Adrenal gland (tissue), 5 donors: Measurements from ENCODE around the gene ANKLE1.

Source experiments
- CTCF ChIP-seq, 6 experiments: fragments of 450-650 bp in 4 of 6; fragments of 200-600 bp in 2 of 6; sonication (generic) in 1 of 6; IDR thresholded peaks; 1 replicate in 5 of 6; 2 replicates in 1 of 6; pipeline versions ENCODE4 v1.5.1 to v1.8.0; 2016 to 2021; ENCODE audit warnings: antibody characterized with exemption in 6 of 6, mild to moderate bottlenecking in 2 of 6, moderate library complexity in 1 of 6
- POLR2A ChIP-seq, 2 donors: fragments of 450-650 bp; IDR thresholded peaks; one replicate each; pipeline ENCODE4 v1.6.1; 2017; ENCODE audit warnings: antibody characterized with exemption in 2 of 2, mild to moderate bottlenecking in 2 of 2, moderate library complexity in 1 of 2
- donor health status: DM: no; HTN: no; CAD: no.

- peak; percentile 34 to 92 for TF ChIP-seq POLR2A (IDR thresholded peaks at IDR 0.05)
- peak; percentile 70 to 95 (median 94) for TF ChIP-seq CTCF (IDR thresholded peaks at IDR 0.05)
Measured at GRCh38 chr19:17305517-17306284, 24.0 kb downstream of the ANKLE1 start, which contains the start of gene MRPL34.
